Activated CD4-positive, alpha-beta T cell treated with anti-CD3 and anti-CD28 coated beads, Interleukin-2, amount 50 U/mL, for 16 hours (primary cell): ENCODE measurements around the gene NR1D2.
"Not testable (repeated sequence)": the region's sequence is repeated elsewhere in the genome, so short reads cannot be mapped to it uniquely, and the experiment has no call there.

Experiments
- DNase-seq: peaks from one replicate; pipeline ENCODE4 v3.0.0-alpha.2; 2020

NR1D2 gene

DNA sequence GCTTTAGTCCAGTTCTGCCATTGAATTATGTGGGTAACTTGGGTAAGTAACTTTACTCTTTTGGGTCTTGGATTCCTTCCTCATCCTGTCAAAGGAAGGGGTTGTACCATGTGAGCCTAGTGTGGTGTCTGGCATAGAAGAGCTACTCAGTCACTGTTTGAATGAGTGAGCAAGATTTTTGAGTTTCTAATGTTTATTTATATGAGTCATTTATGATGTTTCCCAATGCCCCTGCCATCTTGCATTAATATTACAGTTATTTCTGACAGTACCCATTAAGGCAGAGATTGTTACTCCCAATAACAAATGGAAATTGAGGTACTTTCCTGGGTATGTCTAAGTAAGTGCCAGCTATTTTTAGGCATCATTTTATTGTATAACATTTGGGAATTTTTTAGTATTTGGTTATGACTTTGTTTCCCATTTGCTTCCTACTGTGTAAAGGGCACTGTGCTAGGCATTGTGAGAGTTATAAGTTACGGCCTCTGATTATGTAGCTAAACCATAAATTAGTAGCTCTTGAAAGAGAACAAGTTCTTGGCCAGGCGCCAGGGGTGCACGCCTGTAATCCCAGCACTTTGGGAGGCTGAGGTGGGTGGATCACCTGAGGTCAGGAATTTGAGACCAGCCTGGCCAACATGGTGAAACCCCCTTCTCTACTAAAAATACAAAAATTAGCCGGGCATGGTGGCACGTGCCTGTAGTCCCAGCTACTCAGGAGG is 23.5 kb downstream of the NR1D2 start:
- DNase-seq = no peak

DNA sequence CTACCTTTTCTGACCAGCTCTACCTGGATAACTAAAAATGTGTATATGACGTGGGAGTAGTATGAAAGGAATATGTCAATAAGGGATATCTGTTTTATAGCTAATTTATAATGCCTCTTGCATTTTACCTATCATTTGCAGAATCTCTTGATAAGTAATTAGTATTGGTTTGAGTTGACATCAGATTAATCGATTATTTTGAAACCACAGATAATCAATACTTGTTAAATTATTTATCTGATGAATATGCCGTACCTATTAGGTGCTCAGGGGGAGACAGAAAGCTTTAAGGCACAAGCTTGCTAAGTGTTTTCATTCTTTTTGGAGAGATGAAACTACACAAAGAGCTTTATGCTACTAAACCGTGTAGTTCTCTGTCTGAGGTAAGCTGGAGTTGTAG is 24.3 kb downstream of the NR1D2 start:
- DNase-seq = no peak

DNA sequence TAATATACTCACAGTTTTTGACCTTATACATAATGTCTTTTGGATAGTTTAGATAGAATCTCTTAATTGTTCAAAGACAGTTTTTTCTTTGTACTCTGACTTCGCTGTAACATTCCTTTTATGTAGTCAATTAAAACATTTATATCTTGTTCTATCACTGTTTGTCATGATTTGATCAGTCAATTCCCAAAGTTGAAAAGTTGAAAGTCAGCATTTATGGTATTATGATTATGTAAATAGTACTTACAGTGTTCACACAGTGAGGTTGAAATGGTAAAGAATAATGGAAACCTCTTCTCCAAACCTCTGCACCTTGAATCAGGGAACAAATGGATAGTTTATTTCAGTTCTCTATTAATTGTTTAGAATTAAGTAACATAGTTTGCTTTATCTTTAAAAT is 26.6 kb downstream of the NR1D2 start:
- no peak for DNase-seq

DNA sequence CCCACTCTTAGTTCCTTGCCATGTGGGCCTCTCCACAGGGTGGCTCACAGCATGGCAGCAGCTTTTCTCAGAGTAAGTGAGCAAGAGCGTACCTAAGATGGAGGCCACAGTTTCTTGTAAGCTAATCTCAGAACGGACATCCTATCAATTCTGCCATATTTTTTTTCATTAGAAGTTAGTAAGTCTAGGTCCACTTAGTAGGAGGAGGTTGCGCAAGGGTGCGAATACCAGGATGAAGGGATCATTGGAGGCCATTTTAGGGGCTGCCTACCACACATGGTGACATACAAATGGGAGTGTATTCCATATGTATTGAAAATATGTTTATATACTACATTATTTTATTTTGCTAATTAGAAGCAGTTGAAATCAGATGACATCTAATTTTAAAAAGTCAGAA is 31.5 kb downstream of the NR1D2 start:
- no peak for DNase-seq

DNA sequence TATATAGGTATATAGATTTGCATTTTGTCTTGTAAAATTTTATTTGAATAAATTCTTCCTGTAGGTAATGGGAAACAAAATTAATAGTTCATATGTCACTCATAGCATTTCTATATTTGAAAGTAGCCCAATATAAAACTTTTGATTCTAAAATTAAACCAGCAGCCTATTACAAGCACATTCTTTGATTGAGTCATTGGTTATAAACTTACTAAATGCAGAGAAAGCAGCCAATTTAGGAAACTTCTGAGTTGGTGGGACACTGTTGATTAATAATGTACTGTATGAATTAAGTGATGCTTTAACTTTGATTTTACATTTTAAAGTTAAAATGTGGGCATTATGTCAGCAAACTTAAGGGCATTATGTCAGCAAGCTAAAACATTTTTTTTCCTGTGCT is 34.5 kb downstream of the NR1D2 start:
- no peak for DNase-seq

DNA sequence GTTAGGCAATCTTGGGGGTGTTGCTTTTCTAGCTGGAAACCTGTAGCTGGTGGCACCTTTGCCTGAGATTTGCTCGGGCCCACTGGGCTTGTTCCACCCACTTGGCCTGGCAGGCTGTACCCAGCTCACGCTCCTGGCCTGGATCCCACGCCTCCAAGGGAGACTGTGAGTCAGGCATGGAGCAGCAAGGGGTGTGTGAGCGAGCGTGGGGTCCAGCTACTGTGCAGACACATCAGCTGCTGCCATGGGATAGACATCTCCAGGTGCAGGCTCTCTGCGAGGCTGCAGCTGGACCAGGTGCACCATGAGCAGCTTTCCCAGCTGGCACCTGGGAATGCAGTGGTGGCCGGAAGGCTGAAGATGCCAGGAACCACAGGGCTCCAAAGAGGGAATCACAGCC is 36.0 kb downstream of the NR1D2 start:
- DNase-seq = no peak

DNA sequence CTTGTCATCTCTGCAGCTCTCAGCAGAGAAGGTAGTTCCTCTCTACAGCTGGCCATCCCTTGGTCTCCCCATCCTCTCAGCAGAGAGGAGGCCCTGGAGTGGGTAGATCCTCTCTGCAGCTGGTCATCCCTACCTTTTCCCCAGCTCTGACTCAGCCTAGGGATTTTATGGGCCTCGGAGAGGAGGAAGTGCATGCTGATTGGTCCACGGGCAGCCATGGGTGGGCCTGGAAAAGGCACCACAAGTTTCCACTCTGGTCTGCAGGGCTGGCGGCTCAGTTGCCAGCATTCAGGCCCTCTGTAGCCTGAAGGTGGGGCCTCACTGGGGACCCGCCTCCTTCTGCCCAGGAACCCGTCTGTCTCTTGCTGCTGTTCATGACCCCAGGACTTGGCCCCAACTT is 36.9 kb downstream of the NR1D2 start:
- no peak for DNase-seq

DNA sequence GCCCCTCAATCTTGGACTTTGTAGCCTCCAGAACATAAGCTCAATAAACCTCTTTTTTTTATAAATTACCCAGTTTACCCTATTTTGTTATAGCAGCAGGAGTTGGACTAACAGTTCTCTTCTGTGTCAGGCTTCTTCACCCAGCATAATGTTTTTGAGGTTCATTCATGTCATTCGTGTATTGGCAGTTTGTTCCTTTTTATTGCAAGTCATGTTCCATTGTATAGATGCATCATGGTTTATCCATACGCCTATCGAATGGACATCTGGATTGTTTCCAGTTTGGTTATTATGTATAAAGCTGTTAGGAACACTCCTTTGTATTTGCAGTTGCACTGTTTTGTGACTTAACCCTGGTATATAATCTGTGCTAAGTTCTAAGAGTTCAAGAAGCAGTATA is 39.8 kb downstream of the NR1D2 start:
- DNase-seq = no peak

DNA sequence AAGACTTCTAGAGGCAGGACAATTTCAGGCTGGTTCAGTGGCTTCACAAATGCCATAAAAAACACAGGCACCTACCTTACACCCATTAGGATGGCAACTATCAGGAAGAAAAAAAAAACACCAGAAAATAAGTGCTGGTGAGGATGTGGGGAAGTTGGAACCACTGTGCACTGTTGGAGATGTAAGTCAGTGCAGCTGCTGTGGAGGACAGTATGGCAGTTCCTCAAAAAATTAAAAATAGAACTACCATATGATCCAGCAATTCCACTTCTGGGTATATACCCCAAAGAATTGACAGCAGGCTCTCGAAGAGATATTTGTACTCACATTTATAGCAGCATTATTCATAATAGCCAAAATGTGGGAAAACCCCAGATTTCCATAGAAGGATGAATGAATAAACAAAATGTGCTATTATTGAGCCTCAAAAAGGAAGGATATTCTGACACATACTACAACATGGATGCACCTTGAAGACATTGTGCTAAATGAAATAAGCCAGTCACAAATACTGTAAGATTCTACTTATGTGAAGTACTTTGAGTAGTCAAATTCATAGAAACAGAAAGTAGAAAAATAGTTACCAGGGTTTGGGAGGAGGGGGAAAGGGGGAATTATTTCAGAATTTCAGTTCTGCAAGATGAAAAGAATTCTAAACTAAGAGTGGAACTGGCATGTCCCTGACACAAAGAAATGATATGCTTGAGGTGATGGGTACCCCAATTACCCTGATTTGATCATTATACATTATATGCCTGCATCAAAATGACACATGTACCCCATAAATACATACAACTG is 40.9 kb downstream of the NR1D2 start:
- no peak for DNase-seq

DNA sequence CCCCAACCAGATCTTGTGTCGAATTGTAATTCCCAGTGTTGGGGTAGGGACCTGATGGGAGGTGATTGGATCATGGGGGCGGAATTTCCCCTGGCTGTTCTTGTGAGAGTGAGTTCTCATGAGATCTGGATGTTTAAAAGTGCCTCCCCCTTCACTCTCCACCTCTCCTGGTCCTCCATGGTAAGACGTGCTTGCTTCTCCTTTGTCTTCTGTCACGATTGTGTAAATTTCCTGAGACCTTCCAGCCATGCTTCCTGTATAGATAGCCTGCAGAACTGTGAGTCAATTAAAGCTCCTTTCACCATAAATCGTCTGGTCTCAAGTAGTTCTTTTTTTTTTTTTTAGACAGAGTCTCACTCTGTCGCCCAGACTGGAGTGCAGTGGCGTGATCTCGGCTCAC is 42.3 kb downstream of the NR1D2 start:
- DNase-seq = no peak

DNA sequence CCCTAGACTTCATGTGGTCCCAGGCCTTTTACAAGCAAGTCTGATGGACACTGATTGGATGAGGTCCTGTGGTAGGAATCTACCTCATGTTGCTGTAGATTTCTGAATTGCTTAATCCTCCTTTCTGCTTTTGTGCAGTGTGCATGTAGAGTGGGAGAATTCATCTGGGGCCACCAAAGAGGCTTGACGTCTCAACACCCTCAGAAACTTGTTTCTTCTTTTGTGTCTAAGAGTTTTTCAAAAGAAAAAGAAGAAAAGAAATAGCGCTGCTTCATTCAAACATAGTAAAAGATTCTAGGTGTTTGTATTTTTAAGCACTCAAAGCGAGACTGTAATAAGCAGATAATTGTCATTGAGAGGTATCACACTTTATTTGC is 46.2 kb downstream of the NR1D2 start:
- DNase-seq = no peak

DNA sequence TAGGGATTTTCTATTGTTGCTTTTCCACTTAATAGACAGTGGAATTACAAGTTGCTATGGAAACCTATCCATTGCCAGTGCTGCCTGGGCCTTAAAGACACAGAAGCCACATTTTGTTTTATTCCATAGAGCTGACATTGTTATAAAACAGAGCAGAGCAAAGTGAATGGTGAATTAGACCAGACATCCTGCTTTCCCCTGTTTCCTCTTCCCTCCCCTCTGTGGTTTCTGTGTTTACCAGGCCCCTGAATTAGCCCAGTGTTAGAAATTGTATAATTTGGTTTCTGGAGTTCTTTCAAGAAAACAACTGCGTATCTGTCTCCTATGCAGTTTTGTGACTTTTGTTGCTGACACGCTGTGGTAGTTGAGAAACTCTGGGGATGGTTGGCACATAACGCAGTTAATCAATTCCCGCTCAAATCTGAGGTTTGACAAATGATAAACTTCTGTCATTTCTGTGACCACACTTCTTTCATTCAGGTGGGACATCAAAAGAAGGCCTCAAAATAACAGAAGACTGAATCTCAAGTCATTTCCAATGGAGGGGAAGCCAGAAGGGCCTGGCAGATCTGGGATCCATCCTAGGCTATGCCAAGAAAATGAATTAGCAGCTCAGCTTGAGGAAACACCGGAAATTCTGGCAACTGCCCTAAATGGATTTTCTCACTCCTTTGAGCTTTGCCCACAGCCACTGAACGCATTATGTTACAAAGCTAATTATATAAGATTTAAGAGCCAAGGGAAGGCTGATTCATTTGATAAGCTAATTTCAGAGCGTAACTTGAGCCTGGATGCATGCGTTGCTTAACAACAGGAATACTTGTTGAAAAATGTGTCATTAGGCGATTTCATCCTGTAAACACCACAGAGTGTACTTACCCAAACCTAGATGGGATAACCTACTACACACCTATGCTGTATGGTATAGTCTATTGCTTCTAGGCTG is 46.9 kb downstream of the NR1D2 start:
- DNase-seq = no peak

DNA sequence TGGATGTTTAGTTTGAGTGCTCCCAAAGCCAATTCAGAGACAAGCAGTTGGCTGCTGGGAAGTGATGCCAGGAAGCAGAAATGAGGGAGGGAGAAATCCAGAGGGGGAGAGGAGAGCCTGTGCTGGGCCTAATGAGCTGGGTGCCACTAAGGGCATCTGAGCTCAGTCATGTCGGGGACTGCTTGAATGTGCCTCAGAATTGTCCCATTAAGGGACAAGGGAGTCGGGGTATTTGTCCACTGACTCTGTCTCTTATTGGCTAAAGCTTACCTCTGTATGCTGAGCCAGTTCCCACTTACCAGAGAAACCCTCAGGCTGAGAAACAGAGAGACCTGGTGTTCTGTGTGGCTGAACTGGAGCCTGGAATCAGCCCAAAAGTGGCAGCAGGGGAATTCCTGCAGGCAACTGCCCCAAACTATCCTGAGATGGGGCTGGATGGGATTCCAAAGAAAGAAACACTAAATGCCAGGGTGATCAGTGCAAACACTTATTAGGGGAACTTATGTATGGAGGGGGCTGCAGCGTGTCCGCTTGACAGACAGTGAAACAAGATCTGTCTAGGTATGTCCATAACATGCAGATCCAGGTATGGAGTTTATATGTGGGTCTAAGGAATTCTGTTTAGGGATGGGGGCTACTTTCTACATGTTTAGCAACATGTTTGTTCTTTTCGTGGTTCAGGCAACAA is 48.6 kb downstream of the NR1D2 start:
- DNase-seq = no peak

DNA sequence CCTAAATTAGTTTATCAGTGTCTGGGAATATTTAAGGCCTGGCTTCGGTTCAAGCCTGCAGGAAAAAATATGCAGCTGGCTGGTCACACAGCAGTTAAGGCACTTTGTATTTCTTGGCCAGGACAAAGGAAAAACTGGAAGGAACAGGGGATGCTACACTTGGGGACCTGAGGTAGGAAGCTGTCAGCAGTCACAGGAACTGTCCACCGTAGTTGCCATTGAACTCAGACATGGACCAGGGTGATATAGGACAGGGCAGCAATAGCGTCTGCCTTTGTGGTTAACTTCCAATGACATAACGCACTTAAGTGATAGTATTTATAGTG is 49.1 kb downstream of the NR1D2 start:
- DNase-seq = no peak

DNA sequence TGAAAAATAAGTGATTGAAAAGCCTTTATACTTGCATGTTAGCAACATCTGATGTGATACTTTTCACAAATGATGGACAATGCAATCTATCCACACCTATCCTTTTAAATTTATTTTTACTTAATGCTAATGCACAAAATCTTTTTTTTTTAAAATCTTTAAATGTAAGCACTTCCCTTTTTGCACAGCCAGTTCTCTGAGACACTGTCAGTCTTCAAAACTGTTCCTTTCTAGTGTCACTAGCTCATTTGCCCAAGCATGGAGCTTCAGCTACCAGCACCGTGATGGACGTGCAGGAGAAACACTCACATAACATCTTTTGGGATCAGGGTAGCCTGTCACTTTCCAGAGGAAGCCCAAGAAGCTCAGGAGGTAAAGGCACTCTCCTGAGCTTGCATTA is 50.1 kb downstream of the NR1D2 start:
- no peak for DNase-seq

DNA sequence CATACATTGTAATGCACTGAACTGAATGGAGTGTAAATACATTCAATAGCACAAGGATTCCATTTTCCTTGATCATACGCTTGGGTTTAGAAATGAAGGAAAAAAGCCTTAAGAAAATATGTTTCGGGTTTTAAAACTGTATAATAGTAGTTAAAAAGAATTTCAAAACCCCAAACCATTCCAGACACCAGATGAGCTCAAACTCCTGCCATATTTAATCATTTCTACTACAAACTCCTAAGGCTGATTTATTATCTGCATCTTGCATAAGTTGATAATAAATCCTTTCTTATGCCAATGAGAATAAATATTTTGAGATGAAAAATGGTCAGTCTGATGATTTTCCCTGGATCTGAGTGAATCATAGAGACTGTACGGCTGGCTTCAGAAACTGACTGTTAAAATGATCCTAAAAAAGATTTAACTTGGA is 51.0 kb downstream of the NR1D2 start:
- DNase-seq = no peak

DNA sequence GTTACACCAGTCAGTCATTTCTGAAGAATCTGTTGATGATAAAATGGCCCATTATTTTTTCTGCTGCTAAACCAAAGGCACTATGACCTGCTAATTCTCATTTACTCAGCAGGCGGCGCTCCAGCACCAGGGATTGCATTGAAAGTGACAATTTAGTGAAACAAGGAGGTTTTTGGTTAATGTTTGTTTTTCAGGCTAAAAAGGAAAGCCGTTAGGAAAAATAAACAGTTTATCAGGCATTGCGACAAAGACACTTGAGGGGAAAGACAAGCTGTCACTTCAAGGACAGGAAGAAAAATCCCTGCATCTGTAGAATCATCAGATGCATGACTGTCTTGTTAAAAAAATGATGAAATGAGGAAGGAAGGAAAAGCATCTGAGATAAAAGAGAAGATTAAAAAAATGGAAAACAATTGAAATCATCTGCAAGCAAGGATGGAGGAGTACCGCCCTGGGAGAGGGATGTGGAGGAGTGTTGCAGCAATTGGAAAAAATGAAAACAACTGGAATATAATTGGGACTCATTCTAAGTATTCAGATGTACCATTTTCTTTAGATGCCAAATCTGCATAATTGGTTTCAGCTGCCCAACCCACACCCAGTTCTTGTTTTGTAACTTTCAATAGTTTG is 54.0 kb downstream of the NR1D2 start:
- DNase-seq = peak; percentile 71

DNA sequence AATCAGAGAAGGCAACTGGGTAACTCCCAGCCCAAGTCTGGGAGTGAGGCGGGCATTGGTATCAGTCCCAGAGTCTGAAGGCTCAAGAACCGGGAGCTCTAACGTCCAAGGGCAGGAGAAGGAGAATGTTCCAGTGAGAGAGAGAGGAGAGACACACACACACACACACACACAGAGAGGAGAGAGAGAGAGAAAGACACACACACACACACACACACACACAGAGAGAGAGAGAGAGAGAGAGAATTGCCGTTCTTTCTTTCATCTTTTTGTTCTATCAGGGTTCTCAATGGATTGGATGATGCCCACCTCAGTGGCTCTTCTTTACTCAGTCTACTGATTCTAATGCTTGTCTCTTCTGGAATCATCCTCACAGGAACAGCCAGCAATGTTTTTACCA is 57.0 kb downstream of the NR1D2 start:
- DNase-seq = no peak

DNA sequence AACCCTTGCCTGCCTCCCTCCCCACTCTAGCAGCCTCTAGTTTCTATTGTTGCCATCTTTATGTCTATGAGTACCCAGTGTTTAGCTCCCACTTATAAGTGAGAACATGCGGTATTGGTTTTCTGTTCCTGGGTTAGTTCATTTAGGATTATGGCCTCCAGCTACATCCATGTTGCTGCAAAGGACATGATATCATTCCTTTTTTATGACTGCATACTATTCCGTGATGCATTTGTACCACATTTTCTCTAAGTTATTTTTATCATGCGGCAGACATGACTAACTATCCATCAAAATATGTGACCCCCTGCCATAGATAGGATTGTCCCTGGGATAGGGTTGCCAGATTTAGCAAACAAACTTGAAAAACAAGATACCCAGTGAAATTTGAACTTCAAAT is 58.4 kb downstream of the NR1D2 start:
- DNase-seq = no peak

DNA sequence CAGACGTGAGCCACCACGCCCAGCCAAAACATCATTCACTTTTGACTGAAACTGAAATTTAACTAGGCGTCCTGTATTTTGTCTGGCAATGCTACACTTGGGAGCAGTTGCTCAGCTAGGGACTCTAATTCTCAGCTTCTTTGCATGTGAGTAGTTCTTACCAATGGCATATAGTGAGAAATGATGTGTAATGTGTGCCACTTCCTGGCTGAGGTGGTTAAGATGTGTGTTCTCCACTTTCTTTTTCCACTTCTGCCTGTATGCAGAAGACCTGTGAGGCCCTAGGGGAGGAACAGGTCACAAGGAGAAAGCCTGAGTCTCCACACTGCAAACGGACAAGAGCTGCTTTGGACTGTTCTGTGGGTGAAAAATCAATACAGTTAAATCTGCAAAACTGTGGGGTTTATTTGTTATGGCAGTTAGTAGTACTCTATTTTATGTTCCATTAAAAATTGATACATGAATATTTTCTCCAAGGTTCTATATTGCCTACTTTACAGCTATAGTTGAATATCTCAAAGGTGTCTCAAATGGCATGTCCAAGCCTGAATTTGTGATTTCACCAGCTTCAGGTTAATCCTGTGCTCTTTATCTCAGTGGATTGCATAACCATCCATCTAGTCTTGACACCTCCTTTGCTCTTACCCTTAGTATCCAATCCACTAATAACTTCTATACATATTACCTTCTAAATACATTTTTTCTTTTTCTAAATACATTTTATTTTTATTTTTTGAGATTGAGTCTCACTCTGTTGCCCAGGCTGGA is 59.3 kb downstream of the NR1D2 start:
- DNase-seq = peak; percentile 77

DNA sequence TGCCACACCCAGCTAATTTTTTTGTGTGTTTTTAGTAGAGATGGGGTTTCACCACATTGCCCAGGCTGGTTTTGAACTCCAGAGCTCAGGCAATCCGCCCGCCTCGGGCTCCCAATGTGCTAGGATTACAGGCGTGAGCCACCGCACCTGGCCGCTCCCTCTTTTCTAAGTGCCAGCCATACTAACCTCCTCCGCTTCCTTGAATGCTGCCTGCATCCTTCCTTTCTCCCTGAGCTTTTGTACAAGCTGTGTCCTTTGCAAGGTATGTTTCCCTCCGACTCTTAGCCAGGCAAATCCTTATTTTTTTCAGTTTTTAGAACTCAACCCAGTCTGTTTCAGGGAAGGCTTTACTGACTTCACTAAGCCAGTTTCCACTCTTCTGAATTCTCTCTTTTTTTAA is 60.6 kb downstream of the NR1D2 start:
- DNase-seq = no peak

DNA sequence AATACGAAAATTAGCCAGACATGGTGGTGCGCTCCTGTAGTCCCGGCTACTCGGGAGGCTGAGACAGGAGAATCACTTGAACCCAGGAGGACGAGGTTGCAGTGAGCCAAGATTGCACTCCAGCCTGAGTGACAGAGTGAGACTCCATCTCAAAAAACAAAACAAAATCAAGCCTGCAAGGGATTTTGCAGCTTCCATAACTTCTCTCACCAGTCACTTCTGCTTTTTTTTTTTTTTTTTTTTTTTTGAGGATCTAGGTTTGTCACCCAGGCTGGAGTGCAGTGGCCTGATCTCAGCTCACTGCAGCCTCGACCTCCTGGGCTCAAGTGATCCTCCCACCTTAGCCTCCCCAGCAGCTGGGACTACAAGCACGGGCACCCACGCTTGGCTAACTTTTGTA is 65.7 kb downstream of the NR1D2 start:
- DNase-seq = not testable (repeated sequence)
